A673 (cell line): ENCODE measurements around the gene KNDC1.
"Not testable (repeated sequence)": the region's sequence is repeated elsewhere in the genome, so short reads cannot be mapped to it uniquely, and the experiment has no call there.

Experiments used
- CTCF ChIP-seq: fragments of 300-800, 200-600 bp; sonication (generic); conservative IDR thresholded peaks from 2 replicates; pipeline ENCODE4 v1.5.1; 2017; ENCODE audit warnings: low read depth, mild to moderate bottlenecking, antibody characterized with exemption, low read length, moderate library complexity, mixed read lengths
- EZH2 ChIP-seq: fragments of 200-600 bp; sonication (generic); IDR thresholded peaks from 2 replicates; pipeline ENCODE4 v1.6.1; 2017; ENCODE audit warnings: borderline replicate concordance, low read depth, mild to moderate bottlenecking, mixed read lengths, antibody characterized with exemption, low read length; ENCODE audit not compliant: poor library complexity, severe bottlenecking

- TF ChIP-seq EZH2, CTCF: not testable (repeated sequence)
Measured at GRCh38 chr10:133234796-133235195, 74.8 kb downstream of the KNDC1 start.
